GM12878 (cell line): ENCODE data around the gene ZMYM5. TPM values are rescaled to one million over a fixed set of nuclear protein-coding genes. Genes with fewer than 3 reads are reported as not detected.
A peak's percentile ranks its signal among the peaks of the same experiment; 100 is the strongest.

ENCODE experiments used
- ASH2L ChIP-seq: fragments of 300-600, 200-600 bp; sonication (generic); IDR thresholded peaks from 2 replicates; pipeline ENCODE4 v1.6.1; 2017; ENCODE audit warnings: low read depth, mild to moderate bottlenecking, borderline replicate concordance
- ATF2 ChIP-seq: IDR thresholded peaks from 2 replicates; pipeline ENCODE4 v1.6.1; 2012; ENCODE audit warnings: low read length, inconsistent platforms
- BACH1 ChIP-seq: fragments of 450-650 bp; IDR thresholded peaks from 2 replicates; pipeline ENCODE4 v1.6.1; 2017; ENCODE audit warnings: mild to moderate bottlenecking, borderline replicate concordance
- CBFB ChIP-seq: IDR thresholded peaks from 2 replicates; pipeline ENCODE4 v1.6.1; 2016; ENCODE audit warnings: antibody characterized with exemption, low read depth
- CHD1 ChIP-seq: IDR thresholded peaks from 2 replicates; pipeline ENCODE4 v1.6.1; 2012; ENCODE audit warnings: low read depth, low read length, improper control_type of control experiment
- CTCF ChIP-seq, 3 experiments: IDR thresholded peaks in 2 of 3; conservative IDR thresholded peaks in 1 of 3; 2 replicates each; pipeline ENCODE4 v1.5.1; 2011; ENCODE audit warnings: low read depth in 3 of 3, low read length in 3 of 3, mild to moderate bottlenecking in 3 of 3, control low read depth in 2 of 3, moderate library complexity in 2 of 3, inconsistent platforms in 1 of 3, mixed read lengths in 1 of 3; ENCODE audit not compliant: control insufficient read depth in 2 of 3, insufficient read depth in 1 of 3; ENCODE audit errors: extremely low read depth in 1 of 3
- DPF2 ChIP-seq: fragments of 450-650 bp; IDR thresholded peaks from 2 replicates; pipeline ENCODE4 v1.6.1; 2017; ENCODE audit warnings: mild to moderate bottlenecking
- E2F4 ChIP-seq: IDR thresholded peaks from 2 replicates; pipeline ENCODE4 v1.6.1; 2012; ENCODE audit warnings: low read depth, low read length, improper control_type of control experiment
- ELK1 ChIP-seq: IDR thresholded peaks from 2 replicates; pipeline ENCODE4 v1.6.1; 2012; ENCODE audit warnings: low read depth, low read length, improper control_type of control experiment
- IKZF2 ChIP-seq, 2 experiments: fragments of 450-650 bp; IDR thresholded peaks; 2 replicates each; pipeline ENCODE4 v1.6.1; 2017; ENCODE audit warnings: mild to moderate bottlenecking in 2 of 2, moderate library complexity in 2 of 2
- IRF5 ChIP-seq: fragments of 450-650 bp; IDR thresholded peaks from 2 replicates; pipeline ENCODE4 v1.6.1; 2017; ENCODE audit warnings: borderline replicate concordance
- JUND ChIP-seq: IDR thresholded peaks from 2 replicates; pipeline ENCODE4 v1.6.1; 2012; ENCODE audit warnings: low read depth, mild to moderate bottlenecking, low read length, improper control_type of control experiment, moderate library complexity
- MYC ChIP-seq: IDR thresholded peaks from 2 replicates; pipeline ENCODE4 v1.6.1; 2011; ENCODE audit warnings: mild to moderate bottlenecking, low read length, moderate library complexity, inconsistent platforms; ENCODE audit not compliant: insufficient read depth, insufficient replicate concordance, insufficient read length, severe bottlenecking
- NR2F1 ChIP-seq: fragments of 450-650 bp; conservative IDR thresholded peaks from 2 replicates; pipeline ENCODE4 v1.6.1; 2017; ENCODE audit warnings: mild to moderate bottlenecking
- NRF1 ChIP-seq: conservative IDR thresholded peaks from 2 replicates; pipeline ENCODE4 v1.6.1; 2011; ENCODE audit warnings: mild to moderate bottlenecking, low read depth, low read length, improper control_type of control experiment
- PAX8 ChIP-seq: fragments of 450-650 bp; IDR thresholded peaks from 2 replicates; pipeline ENCODE4 v1.6.1; 2017; ENCODE audit warnings: mild to moderate bottlenecking, moderate library complexity
- PML ChIP-seq: IDR thresholded peaks from 2 replicates; pipeline ENCODE4 v1.6.1; 2012; ENCODE audit warnings: low read length, inconsistent platforms
- POLR2AphosphoS5 ChIP-seq: IDR thresholded peaks from 2 replicates; pipeline ENCODE4 v1.6.1; 2011; ENCODE audit warnings: mild to moderate bottlenecking, low read length, inconsistent platforms
- RBBP5 ChIP-seq: fragments of 200-600 bp; sonication (generic); conservative IDR thresholded peaks from 2 replicates; pipeline ENCODE4 v1.6.1; 2016
- RELA ChIP-seq: fragments of 450-650 bp; IDR thresholded peaks from 2 replicates; pipeline ENCODE4 v1.8.0; 2014; ENCODE audit warnings: borderline replicate concordance; ENCODE audit not compliant: partially characterized antibody
- SMAD5 ChIP-seq: IDR thresholded peaks from 2 replicates; pipeline ENCODE4 v1.6.1; 2016; ENCODE audit warnings: antibody characterized with exemption, low read depth
- SMARCA5 ChIP-seq: fragments of 450-650 bp; IDR thresholded peaks from 2 replicates; pipeline ENCODE4 v1.6.1; 2017; ENCODE audit warnings: mild to moderate bottlenecking
- SP1 ChIP-seq: IDR thresholded peaks from one replicate; pipeline ENCODE4 v1.6.1; 2011; ENCODE audit warnings: low read depth, low read length
- SREBF2 ChIP-seq: IDR thresholded peaks from 2 replicates; pipeline ENCODE4 v1.6.1; 2012; ENCODE audit warnings: mild to moderate bottlenecking, low read length
- STAT1 ChIP-seq: fragments of 450-650 bp; conservative IDR thresholded peaks from 2 replicates; pipeline ENCODE4 v1.6.1; 2014; ENCODE audit warnings: antibody characterized with exemption, mild to moderate bottlenecking
- STAT3 ChIP-seq: IDR thresholded peaks from 2 replicates; pipeline ENCODE4 v1.6.1; 2011; ENCODE audit warnings: low read depth, low read length, improper control_type of control experiment
- polyA plus RNA-seq, 11 experiments: library from polyadenylated mRNA; depleted of rRNA in 4 of 11; unstranded in 6 of 11; stranded (reverse) in 5 of 11; fragments of >200 nt; fragmentation: Nextera tagmentation in 4 of 11; fragmentation: Illumina TruSeq in 1 of 11; extraction: Ambion mirVana in 4 of 11; extraction: Trizol in 1 of 11; gene quantifications; 1 replicate in 1 of 11; 2 replicates in 10 of 11; pipeline versions ENCODE4 v1.2.1 to v1.2.3, GENCODE V29; 2011 to 2016; ENCODE audit warnings: inconsistent platforms in 2 of 11, missing spikeins in 2 of 11, low read depth in 1 of 11
- total RNA-seq, 4 experiments: library from RNA; depleted of rRNA in 3 of 4; stranded (reverse); fragments of >200 nt in 3 of 4; fragmentation: Illumina TruSeq in 1 of 4; extraction: Trizol in 1 of 4; gene quantifications; 2 replicates each; pipeline versions ENCODE4 v1.2.1 to v1.2.3, GENCODE V29; 2013 to 2021

Gene ZMYM5
- total and polyA plus RNA-seq, 10 of the 15 experiments (the other 5 are each of a cell fraction or from before 2014, with no cell fraction given) = 7.1 to 13.7 (median 10.6) TPM

GRCh38 chr13:19863323-19864023 is at the start of gene ZMYM5 (continued):
- TF ChIP-seq E2F4 (no peak), ELK1 (no peak), ATF2 (no peak), SP1 (peak; percentile 99), CTCF (IDR thresholded peaks at IDR 0.05 in 2 of 3, conservative IDR thresholded peaks at IDR 0.05 in 1 of 3; ENCODE audit: control insufficient read depth in 2 of 3, extremely low read depth in 1 of 3, insufficient read depth in 1 of 3, low read depth in 3 of 3, low read length in 3 of 3) (no peak), RBBP5 (no peak), ASH2L (no peak), PML (peak; percentile 86), SREBF2 (no peak), STAT3 (no peak), RELA (peak; percentile 64), BACH1 (peak; percentile 6; the same call in 1 of the 2 replicates), IKZF2 (IDR thresholded peaks at IDR 0.05) (peak; percentile 45 to 71; a peak in 3 of 4 replicates), SMAD5 (peak; percentile 30), MYC (peak; percentile 24), NR2F1 (no peak), DPF2 (peak; percentile 100), CHD1 (no peak), NRF1 (peak; percentile 44; the same call in 1 of the 2 replicates), CBFB (0 out of 2 replicates have a peak, but pooled peaks have one; percentile 26), IRF5 (no peak), STAT1 (peak; percentile 56; the same call in 1 of the 2 replicates), POLR2AphosphoS5 (peak; percentile 82), JUND (no peak), SMARCA5 (peak; percentile 57; the same call in 1 of the 2 replicates), PAX8 (no peak)
